ENCODE data around the gene CD37. TPM values are rescaled to one million over a fixed set of nuclear protein-coding genes. Genes with fewer than 3 reads are reported as not detected.
A peak's percentile ranks its signal among the peaks of the same experiment; 100 is the strongest.

The CD37 gene
- total and polyA plus RNA-seq, 7 experiments from 2014 or later = 192 to 416 (median 330) TPM

DNA sequence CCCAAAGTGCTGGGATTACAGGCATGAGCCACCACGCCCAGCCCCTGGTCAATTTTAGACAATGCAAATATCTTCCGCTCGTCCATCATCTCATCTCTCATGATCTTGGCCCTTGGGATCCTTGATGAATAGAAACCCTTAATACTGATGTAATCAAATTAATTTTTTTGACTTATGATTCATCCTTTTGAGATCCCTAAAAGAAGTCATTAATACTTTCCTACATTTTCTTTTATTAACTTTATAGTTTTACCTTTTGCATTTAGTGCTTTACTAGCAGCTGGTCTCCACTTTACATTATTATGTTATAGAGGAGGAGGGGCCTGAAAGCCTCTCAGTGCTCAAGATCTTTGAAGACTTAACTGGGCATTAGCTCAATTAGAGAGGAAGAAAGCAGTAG, 45.2 kb downstream of the CD37 start:
- DNase-seq (no peak), ATAC-seq (no peak)
- CTCF ChIA-PET = interaction anchor here (2.0 kb wide), 1 partner anchor 10 kb away, joined by 8 read pairs; no protein-coding TSS in a partner anchor
- H3K9me3 ChIP-seq (ENCODE audit: control insufficient read depth in 2 of 3, low read length in 3 of 3) = peaks cover 0 to 4% (median 0%) of the 10 kb centered on the region in 3 experiments
- H3K27ac Mint-ChIP-seq = no peak overlapping the region
- H3K27ac ChIP-seq (ENCODE audit: low read depth, low read length) = no peak overlapping the region
- no peaks in the 10 kb centered on the region for H3K36me3 ChIP-seq (ENCODE audit: control insufficient read depth in 2 of 3, insufficient read depth in 3 of 3, low read length in 3 of 3)
- H3K4me1 Mint-ChIP-seq = no peaks in the 10 kb centered on the region
- H3K27me3 ChIP-seq (ENCODE audit: control insufficient read depth in 2 of 2, insufficient read depth in 2 of 2, low read length in 2 of 2) = no peaks in the 10 kb centered on the region
- no peak overlapping the region for H3K4me3 Mint-ChIP-seq
- no peak overlapping the region for H3K4me3 ChIP-seq (ENCODE audit: low read length)
- peaks cover 5 to 17% (median 10%) of the 10 kb centered on the region in 5 donors for H3K27me3 Mint-ChIP-seq
- POLR2A ChIA-PET = no interaction called here
- intact Hi-C loops (cut with micrococcal nuclease) = no loop called here
- H3K36me3 Mint-ChIP-seq = peaks cover 0 to 8% (median 4%) of the 10 kb centered on the region in 5 donors
- H3K4me1 ChIP-seq (ENCODE audit: control insufficient read depth in 2 of 2, insufficient read depth in 2 of 2, low read length in 2 of 2) = no peaks in the 10 kb centered on the region
- H3K9me3 Mint-ChIP-seq = peaks cover 0 to 13% (median 6%) of the 10 kb centered on the region in 11 donors

GRCh38 chr19:49382639-49383038, 47.4 kb downstream of the CD37 start:
- H3K9me3 Mint-ChIP-seq = peaks cover 0 to 13% (median 6%) of the 10 kb centered on the region in 11 donors
- Histone ChIP-seq H3K36me3 (ENCODE audit: control insufficient read depth in 2 of 3, insufficient read depth in 3 of 3, low read length in 3 of 3) (no peaks in the 10 kb centered on the region), H3K27ac (ENCODE audit: low read depth, low read length) (no peak overlapping the region), H3K27me3 (ENCODE audit: control insufficient read depth in 2 of 2, insufficient read depth in 2 of 2, low read length in 2 of 2) (no peaks in the 10 kb centered on the region), H3K4me3 (ENCODE audit: low read length) (no peak overlapping the region), H3K4me1 (ENCODE audit: control insufficient read depth in 2 of 2, insufficient read depth in 2 of 2, low read length in 2 of 2) (no peaks in the 10 kb centered on the region), H3K9me3 (ENCODE audit: control insufficient read depth in 2 of 3, low read length in 3 of 3) (peaks cover 0 to 4% (median 0%) of the 10 kb centered on the region in 3 experiments)
- ChIA-PET POLR2A (interaction anchor here (1.4 kb wide), 1 partner anchor 15 kb away, joined by 4 read pairs; no protein-coding TSS in a partner anchor), CTCF (no interaction called here)
- DNase-seq (no peak), ATAC-seq (no peak)
- H3K4me3 Mint-ChIP-seq = no peak overlapping the region
- peaks cover 5 to 10% (median 8%) of the 10 kb centered on the region in 5 donors for H3K27me3 Mint-ChIP-seq
- no peak overlapping the region for H3K27ac Mint-ChIP-seq
- H3K36me3 Mint-ChIP-seq = peaks cover 0 to 8% (median 4%) of the 10 kb centered on the region in 5 donors
- peaks cover 0 to 6% (median 0%) of the 10 kb centered on the region in 7 donors for H3K4me1 Mint-ChIP-seq
- intact Hi-C loops (cut with micrococcal nuclease) = no loop called here

- H3K36me3 Mint-ChIP-seq = peaks cover 0 to 8% (median 4%) of the 10 kb centered on the region in 5 donors
- intact Hi-C loops (cut with micrococcal nuclease) = no loop called here
- H3K27me3 ChIP-seq (ENCODE audit: control insufficient read depth in 2 of 2, insufficient read depth in 2 of 2, low read length in 2 of 2) = no peaks in the 10 kb centered on the region
- peaks cover 0 to 4% (median 0%) of the 10 kb centered on the region in 3 experiments for H3K9me3 ChIP-seq (ENCODE audit: control insufficient read depth in 2 of 3, low read length in 3 of 3)
- H3K4me3 ChIP-seq (ENCODE audit: low read length) = no peak overlapping the region
- ATAC-seq = no peak
- POLR2A ChIA-PET = interaction anchor here (0.6 kb wide), 2 partner anchors 73 to 632 kb away, joined by 4 to 5 read pairs; no protein-coding TSS in a partner anchor
- peaks cover 0 to 13% (median 4%) of the 10 kb centered on the region in 7 donors for H3K4me1 Mint-ChIP-seq
- no peaks in the 10 kb centered on the region for H3K36me3 ChIP-seq (ENCODE audit: control insufficient read depth in 2 of 3, insufficient read depth in 3 of 3, low read length in 3 of 3)
- no peak overlapping the region for H3K4me3 Mint-ChIP-seq
- H3K27ac ChIP-seq (ENCODE audit: low read depth, low read length) = no peak overlapping the region
- peaks cover 5 to 10% (median 5%) of the 10 kb centered on the region in 5 donors for H3K27me3 Mint-ChIP-seq
- DNase-seq = no peak
- peaks cover 0 to 5% of the 10 kb centered on the region in 2 donors for H3K4me1 ChIP-seq (ENCODE audit: control insufficient read depth in 2 of 2, insufficient read depth in 2 of 2, low read length in 2 of 2)
- no peak overlapping the region for H3K27ac Mint-ChIP-seq
- peaks cover 0 to 13% (median 6%) of the 10 kb centered on the region in 11 donors for H3K9me3 Mint-ChIP-seq
- CTCF ChIA-PET = no interaction called here
These were observed 48.4 kb downstream of the CD37 start for GRCh38 chr19:49383599-49383998.

DNA sequence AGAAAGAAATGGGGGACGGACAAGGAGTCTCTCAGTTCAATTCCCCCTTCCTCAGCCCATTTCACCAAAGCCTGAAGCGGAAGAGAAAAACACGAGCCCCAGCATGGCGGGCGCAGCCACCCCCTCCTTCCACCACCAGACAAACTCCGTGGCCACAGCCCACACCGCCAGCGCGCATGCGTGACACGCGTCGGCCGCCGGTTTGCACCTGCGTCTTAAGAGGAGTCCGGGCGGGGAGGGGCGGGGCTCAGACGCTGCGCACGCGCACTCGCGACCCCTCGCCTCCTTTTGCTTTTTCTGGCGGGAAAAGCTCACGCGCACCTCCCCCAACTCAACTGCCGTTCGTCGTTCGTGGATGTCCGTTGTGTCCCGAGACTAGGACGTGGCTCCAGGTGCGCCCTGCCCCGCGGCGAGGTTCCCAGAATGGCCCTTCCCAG, 52.7 kb downstream of the CD37 start, which contains the start of gene KASH5:
KASH5 (plus strand) TSS at position 314 of the 437 bp plus-strand sequence. CDS start 2,635 bp downstream, outside the sequence.
- no peak within 1 kb of the TSS for H3K4me3 ChIP-seq (ENCODE audit: low read length)

DNA sequence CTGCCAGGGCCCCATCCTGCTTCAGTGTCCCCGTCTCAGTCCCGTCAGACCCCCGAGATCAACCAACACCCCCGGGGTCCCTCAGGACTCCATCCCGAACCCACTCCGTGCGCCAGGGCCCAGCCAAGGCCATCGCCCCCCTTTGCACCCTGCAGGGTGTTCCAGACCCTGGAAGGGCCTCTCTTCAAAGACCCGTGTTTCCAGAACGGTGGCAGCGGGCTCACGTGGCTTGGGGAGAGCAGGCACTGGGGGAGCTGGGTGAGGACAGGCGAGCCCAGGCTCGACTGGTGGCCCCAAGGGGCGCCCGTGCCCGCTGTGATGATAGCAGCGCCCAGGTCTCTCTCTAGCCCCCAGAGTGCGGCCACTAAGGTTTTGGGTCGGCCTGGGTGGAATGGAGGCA, 54.2 kb downstream of the CD37 start:
- Mint-ChIP-seq H3K36me3 (no peaks in the 10 kb centered on the region), H3K4me1 (peaks cover 6 to 26% (median 10%) of the 10 kb centered on the region in 7 donors), H3K4me3 (no peak overlapping the region), H3K27me3 (peaks cover 0 to 11% (median 3%) of the 10 kb centered on the region in 5 donors), H3K27ac (peak overlapping the region in 1 of 9 donors; percentile 87), H3K9me3 (peaks cover 0 to 2% (median 0%) of the 10 kb centered on the region in 11 donors)
- DNase-seq = no peak
- intact Hi-C loops (cut with micrococcal nuclease) = loop anchor here in 1 of 2 donors (2.0 kb wide), 1 partner anchor 55 kb away; the partner anchor contains the start of gene CD37
- ATAC-seq = no peak
- no peaks in the 10 kb centered on the region for H3K9me3 ChIP-seq (ENCODE audit: control insufficient read depth in 2 of 3, low read length in 3 of 3)
- no peaks in the 10 kb centered on the region for H3K27me3 ChIP-seq (ENCODE audit: control insufficient read depth in 2 of 2, insufficient read depth in 2 of 2, low read length in 2 of 2)
- ChIA-PET CTCF (interaction anchor here (0.6 to 2.7 kb wide), 3 partner anchors 9 to 503 kb away, joined by 3 to 8 read pairs (median 4); no protein-coding TSS in a partner anchor), POLR2A (interaction anchor here (0.8 kb wide), 1 partner anchor 510 kb away, joined by 3 read pairs; no protein-coding TSS in a partner anchor)
- H3K4me1 ChIP-seq (ENCODE audit: control insufficient read depth in 2 of 2, insufficient read depth in 2 of 2, low read length in 2 of 2) = peaks cover 7 to 13% of the 10 kb centered on the region in 2 donors
- H3K27ac ChIP-seq (ENCODE audit: low read depth, low read length) = no peak overlapping the region
- no peaks in the 10 kb centered on the region for H3K36me3 ChIP-seq (ENCODE audit: control insufficient read depth in 2 of 3, insufficient read depth in 3 of 3, low read length in 3 of 3)
- no peak overlapping the region for H3K4me3 ChIP-seq (ENCODE audit: low read length)

More for the DNA sequence above, 52.7 kb downstream of the CD37 start, which contains the start of gene KASH5:
- H3K27me3 Mint-ChIP-seq = peaks cover 0 to 15% (median 4%) of the 10 kb centered on the region in 5 donors
- no peaks in the 10 kb centered on the region for H3K36me3 Mint-ChIP-seq
- Histone ChIP-seq H3K9me3 (ENCODE audit: control insufficient read depth in 2 of 3, low read length in 3 of 3) (no peaks in the 10 kb centered on the region), H3K36me3 (ENCODE audit: control insufficient read depth in 2 of 3, insufficient read depth in 3 of 3, low read length in 3 of 3) (no peaks in the 10 kb centered on the region), H3K27ac (ENCODE audit: low read depth, low read length) (no peak within 1 kb of the TSS), H3K27me3 (ENCODE audit: control insufficient read depth in 2 of 2, insufficient read depth in 2 of 2, low read length in 2 of 2) (no peaks in the 10 kb centered on the region), H3K4me1 (ENCODE audit: control insufficient read depth in 2 of 2, insufficient read depth in 2 of 2, low read length in 2 of 2) (peaks cover 7 to 13% of the 10 kb centered on the region in 2 donors)
- POLR2A ChIA-PET = interaction anchor here (0.6 kb wide), 2 partner anchors 38 to 112 kb away, joined by 3 read pairs; no protein-coding TSS in a partner anchor
- ATAC-seq (peak; percentile 71), DNase-seq (peak; percentile 54 to 92 (median 83))
- peaks cover 6 to 26% (median 10%) of the 10 kb centered on the region in 7 donors for H3K4me1 Mint-ChIP-seq
- peak within 1 kb of the TSS; percentile 47 to 73 (median 66) for H3K4me3 Mint-ChIP-seq
- CTCF ChIA-PET = no interaction called here
- intact Hi-C loops (cut with micrococcal nuclease) = loop anchor here in 1 of 2 donors (1.0 to 2.0 kb wide), 2 partner anchors 53 to 289 kb away; partner anchors contain the start of genes CD37 and PRMT1
- peaks cover 0 to 7% (median 0%) of the 10 kb centered on the region in 11 donors for H3K9me3 Mint-ChIP-seq
- H3K27ac Mint-ChIP-seq = peak within 1 kb of the TSS; percentile 56 to 87 (median 74)
